Measurements from ENCODE around the gene ACYP2. TPM values are rescaled to one million over a fixed set of nuclear protein-coding genes. Genes with fewer than 3 reads are reported as not detected.
A peak's percentile ranks its signal among the peaks of the same experiment; 100 is the strongest.
"Not testable (repeated sequence)": the region's sequence is repeated elsewhere in the genome, so short reads cannot be mapped to it uniquely, and the experiment has no call there.

The ACYP2 gene
- total RNA-seq, 1 experiment from 2014 or later, result 5.0 TPM

- no peak for DNase-seq (ENCODE audit: low read depth, low spot score)
- in situ Hi-C loops (cut with HindIII; ENCODE audit: low pct_unique_long_range_greater_than_20kb, low sequenced_read_pairs), result no loop called here
These were observed 24.8 kb upstream of the ACYP2 start for GRCh38 chr2:54090521-54091117.

GRCh38 chr2:54092940-54093339, 22.5 kb upstream of the ACYP2 start:
- in situ Hi-C loops (cut with HindIII; ENCODE audit: low pct_unique_long_range_greater_than_20kb, low sequenced_read_pairs), result no loop called here
- no peak for DNase-seq (ENCODE audit: low read depth, low spot score)

GRCh38 chr2:54095406-54095805, 20.0 kb upstream of the ACYP2 start:
- not testable (repeated sequence) for DNase-seq (ENCODE audit: low read depth, low spot score)

GRCh38 chr2:54096141-54096540, 19.3 kb upstream of the ACYP2 start:
- in situ Hi-C loops (cut with HindIII; ENCODE audit: low pct_unique_long_range_greater_than_20kb, low sequenced_read_pairs); DNase-seq (ENCODE audit: low read depth, low spot score): not testable (repeated sequence)

More at GRCh38 chr2:54095406-54095805, 20.0 kb upstream of the ACYP2 start:
- in situ Hi-C loops (cut with HindIII; ENCODE audit: low pct_unique_long_range_greater_than_20kb, low sequenced_read_pairs), result not testable (repeated sequence)

DNA sequence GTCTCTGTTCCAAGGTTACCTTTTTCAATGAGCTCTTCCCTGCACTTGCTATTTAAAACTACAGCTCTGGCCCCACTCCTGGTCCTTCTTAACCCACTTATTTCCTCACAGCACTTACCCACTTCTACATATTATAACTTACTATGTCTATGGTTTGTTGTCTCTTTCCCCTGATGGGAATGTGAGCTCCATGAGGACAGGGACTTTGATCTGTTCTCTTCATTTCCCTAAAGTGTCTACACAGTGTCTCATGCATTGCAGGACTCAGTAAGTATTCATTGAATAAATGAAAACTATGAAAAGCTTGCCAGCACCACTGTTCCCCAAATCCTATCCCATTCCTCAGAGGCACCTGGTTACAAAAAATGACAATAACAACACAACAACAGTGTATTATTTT, 18.3 kb upstream of the ACYP2 start:
- in situ Hi-C loops (cut with HindIII; ENCODE audit: low pct_unique_long_range_greater_than_20kb, low sequenced_read_pairs), result no loop called here

DNA sequence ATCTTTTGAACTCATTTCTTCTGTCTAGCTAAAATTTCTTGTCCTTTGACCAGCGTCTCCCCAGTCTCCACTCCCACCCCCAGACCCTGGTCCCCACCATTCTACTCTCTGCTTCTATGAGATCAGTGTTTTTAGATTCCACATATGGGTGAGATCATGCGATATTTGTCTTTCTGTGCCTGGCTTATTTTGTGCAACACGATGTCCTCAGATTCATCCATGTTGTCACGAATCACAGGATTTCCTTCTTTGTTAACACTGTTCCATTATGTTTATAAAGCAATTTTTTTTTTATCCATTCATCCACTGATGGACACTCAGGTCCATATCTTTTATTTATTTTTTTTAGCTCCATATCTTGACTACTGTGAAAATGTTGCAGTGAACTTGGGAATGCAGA, 16.0 kb upstream of the ACYP2 start:
- no peak for DNase-seq (ENCODE audit: low read depth, low spot score)
- in situ Hi-C loops (cut with HindIII; ENCODE audit: low pct_unique_long_range_greater_than_20kb, low sequenced_read_pairs), result no loop called here

More for the DNA sequence above, 18.3 kb upstream of the ACYP2 start:
- no peak for DNase-seq (ENCODE audit: low read depth, low spot score)

DNA sequence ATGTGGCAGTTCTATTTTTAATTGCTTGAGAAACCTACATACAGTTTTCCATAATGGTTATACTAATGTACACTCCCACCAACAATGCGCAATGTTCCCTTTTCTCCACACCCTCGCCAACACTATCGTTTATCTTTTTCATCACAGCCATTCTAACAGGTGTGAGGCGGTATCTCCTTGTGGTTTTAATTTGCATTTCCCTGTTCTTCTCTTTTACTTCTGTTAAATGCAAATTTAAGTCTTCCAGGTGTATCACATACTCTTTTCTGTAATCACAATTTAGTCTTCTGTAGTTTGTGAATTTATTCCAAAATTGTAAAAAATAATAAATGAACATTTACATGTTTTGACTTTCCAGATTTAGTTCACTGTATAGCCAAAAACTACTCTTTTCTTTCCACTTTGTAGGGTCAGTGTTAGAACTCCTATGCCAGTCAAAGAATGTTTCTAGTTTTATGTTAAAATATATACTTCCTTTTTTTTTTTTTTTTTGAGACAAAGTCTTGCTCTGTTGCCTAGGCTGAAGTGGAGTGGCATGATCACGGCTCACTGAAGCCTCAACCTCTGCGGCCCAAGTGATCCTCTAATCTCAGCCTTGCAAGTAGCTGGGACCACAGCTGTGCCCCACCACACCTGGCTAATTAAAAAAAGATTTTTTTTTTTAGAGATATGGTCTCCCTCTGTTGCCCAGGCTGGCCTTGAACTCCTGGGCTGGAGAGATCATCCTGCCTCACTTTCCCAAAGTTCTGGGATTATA, 15.4 kb upstream of the ACYP2 start:
- no peak for DNase-seq (ENCODE audit: low read depth, low spot score)
- in situ Hi-C loops (cut with HindIII; ENCODE audit: low pct_unique_long_range_greater_than_20kb, low sequenced_read_pairs), result no loop called here

- no peak for DNase-seq (ENCODE audit: low read depth, low spot score)
- in situ Hi-C loops (cut with HindIII; ENCODE audit: low pct_unique_long_range_greater_than_20kb, low sequenced_read_pairs), result no loop called here
These were observed 14.6 kb upstream of the ACYP2 start for GRCh38 chr2:54100772-54101171.

DNA sequence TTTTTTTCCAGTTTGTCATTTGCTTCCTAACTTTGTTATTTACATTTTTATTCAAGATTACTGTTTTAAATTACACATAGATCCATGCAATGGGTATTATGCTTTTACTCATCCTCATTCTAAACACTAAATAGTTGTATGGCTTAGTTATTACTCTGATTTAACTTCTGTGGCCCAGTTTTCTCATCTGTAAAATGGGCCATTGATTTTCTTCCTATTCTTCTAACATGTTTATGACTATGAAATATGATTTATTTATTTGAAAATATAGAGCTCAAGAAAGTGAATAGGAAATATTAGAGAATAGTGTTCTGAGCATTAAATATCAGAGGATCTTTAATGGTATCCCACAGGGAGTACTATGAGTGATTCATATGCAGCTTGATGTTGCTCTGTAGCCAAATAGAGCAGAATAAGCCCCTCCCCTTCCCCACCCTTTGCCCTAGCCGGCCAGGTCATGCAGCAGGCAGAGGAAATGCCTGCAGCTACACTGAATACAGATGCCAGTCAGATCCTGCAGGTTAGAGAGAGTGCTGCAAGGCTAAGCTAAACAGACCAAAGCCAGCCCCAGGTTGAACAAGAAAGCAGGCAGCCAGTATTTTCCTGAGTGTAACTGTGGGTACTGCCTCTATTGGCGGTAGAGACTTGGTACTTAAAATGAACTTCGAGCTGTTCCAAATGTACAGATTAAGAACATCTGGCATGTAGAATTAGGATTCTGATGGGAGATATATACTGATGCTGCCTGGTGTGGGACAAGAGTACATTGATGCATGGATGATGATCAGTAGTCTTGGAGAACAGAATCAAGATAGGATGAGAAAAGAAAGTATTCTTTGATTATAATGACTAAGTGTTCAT, 11.7 kb upstream of the ACYP2 start:
- DNase-seq (ENCODE audit: low read depth, low spot score), result peak; percentile 88
- in situ Hi-C loops (cut with HindIII; ENCODE audit: low pct_unique_long_range_greater_than_20kb, low sequenced_read_pairs), result no loop called here

- in situ Hi-C loops (cut with HindIII; ENCODE audit: low pct_unique_long_range_greater_than_20kb, low sequenced_read_pairs), result no loop called here
- DNase-seq (ENCODE audit: low read depth, low spot score), result peak; percentile 82
These were observed 8.6 kb upstream of the ACYP2 start for GRCh38 chr2:54106631-54107454.

DNA sequence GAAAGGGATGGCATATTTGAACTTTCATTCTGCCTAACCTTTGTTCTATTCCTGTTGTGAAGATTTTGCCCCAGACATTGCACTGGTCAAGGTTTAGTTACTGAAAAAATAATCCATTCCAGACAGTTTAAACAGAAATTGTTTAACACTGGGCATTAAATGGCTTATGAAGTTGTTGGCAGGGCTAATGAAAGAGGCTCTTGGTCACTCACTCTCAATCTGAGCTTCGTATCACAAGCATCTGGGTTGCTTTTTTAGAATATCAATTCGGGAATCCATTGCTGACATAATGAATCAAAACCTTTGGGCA, 8.0 kb upstream of the ACYP2 start:
- DNase-seq (ENCODE audit: low read depth, low spot score), result no peak
- in situ Hi-C loops (cut with HindIII; ENCODE audit: low pct_unique_long_range_greater_than_20kb, low sequenced_read_pairs), result no loop called here

DNA sequence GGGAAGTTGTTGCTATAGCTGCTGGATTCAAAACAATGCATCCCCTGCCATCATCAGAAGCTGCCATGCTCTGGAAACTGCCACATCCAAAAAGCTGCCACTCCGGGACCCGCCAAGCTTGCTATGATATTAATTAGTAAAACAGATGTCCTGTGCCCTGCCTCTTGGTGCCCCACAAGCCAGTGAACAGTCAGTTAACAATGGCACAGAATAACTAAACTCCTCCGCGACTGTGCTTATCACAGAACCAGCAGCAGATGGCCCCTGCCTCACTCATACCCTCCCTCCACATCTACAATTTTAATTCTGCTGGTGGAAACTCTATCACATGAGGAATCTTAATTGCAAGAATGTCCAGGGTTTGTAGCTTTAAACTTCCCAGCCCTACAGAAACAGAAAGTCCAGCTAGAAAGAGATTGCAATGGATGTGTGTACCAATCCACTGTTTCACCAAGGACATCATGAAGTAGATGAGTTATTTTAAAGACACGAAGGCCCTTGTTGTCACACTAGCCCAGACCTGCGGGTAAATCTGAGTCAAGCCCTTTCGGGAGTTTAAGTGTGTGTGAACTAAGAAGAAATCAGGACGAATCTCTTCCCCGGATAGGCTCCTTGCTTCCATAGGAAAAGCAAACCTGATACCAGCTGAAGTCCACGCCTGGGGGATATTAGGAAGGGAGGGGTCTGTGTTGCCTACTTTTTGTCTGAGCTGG, 7.4 kb upstream of the ACYP2 start:
- in situ Hi-C loops (cut with HindIII; ENCODE audit: low pct_unique_long_range_greater_than_20kb, low sequenced_read_pairs), result no loop called here

GRCh38 chr2:54109848-54110247, 5.6 kb upstream of the ACYP2 start:
- in situ Hi-C loops (cut with HindIII; ENCODE audit: low pct_unique_long_range_greater_than_20kb, low sequenced_read_pairs), result no loop called here
- DNase-seq (ENCODE audit: low read depth, low spot score), result no peak

More for the DNA sequence above, 7.4 kb upstream of the ACYP2 start:
- peak; percentile 22 for DNase-seq (ENCODE audit: low read depth, low spot score)

- DNase-seq (ENCODE audit: low read depth, low spot score); in situ Hi-C loops (cut with HindIII; ENCODE audit: low pct_unique_long_range_greater_than_20kb, low sequenced_read_pairs): not testable (repeated sequence)
These were observed 936 bp upstream of the ACYP2 start for GRCh38 chr2:54114479-54114878.

GRCh38 chr2:54114936-54115283, 505 bp upstream of the ACYP2 start:
- in situ Hi-C loops (cut with HindIII; ENCODE audit: low pct_unique_long_range_greater_than_20kb, low sequenced_read_pairs), result no loop called here

GRCh38 chr2:54116598-54116997, 1.2 kb downstream of the ACYP2 start:
- DNase-seq (ENCODE audit: low read depth, low spot score); in situ Hi-C loops (cut with HindIII; ENCODE audit: low pct_unique_long_range_greater_than_20kb, low sequenced_read_pairs): not testable (repeated sequence)

More at GRCh38 chr2:54114936-54115283, 505 bp upstream of the ACYP2 start:
- peak; percentile 10 for DNase-seq (ENCODE audit: low read depth, low spot score)

GRCh38 chr2:54120950-54121349, 5.5 kb downstream of the ACYP2 start:
- in situ Hi-C loops (cut with HindIII; ENCODE audit: low pct_unique_long_range_greater_than_20kb, low sequenced_read_pairs), result no loop called here
- no peak for DNase-seq (ENCODE audit: low read depth, low spot score)
